ENCODE data around the gene RNASEH2B.
A peak's percentile ranks its signal among the peaks of the same experiment; 100 is the strongest.

The RNASEH2B gene

DNA sequence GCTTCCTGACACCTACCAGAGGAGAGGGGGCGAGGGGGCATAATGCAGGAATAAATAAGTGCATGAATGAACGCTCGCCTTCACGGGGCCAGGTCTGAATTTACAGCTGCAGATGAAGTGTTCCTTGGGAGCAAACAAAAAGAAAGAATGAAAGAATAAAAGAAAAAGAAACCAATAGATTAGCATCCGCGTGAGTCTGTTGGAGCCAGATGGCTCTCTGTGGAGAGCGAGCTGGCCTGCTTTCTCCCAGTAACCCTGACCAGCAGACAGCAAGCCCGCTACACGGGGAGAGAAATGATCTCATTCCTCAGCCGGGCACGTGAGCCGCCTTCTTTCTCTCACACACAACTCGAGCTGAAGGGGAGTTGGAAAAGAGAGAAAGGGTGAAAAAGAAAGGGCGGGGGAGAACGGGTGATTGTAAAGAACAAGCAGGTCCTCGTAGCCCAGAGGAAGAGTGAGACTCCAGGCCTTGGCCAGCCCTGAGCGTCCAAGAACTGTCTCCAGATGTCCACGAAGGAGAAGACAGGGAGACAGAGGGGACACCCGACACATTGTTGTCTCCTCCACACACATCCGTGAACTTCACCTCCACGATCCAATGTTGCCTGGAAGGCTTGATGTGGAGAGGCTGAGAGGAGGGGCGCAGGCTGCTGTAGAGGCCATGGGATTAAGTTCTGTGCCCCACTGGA, 81.4 kb downstream of the RNASEH2B start:
- no peak for DNase-seq (ENCODE audit: extremely low read depth, insufficient read length)
- H3K36me3 ChIP-seq (ENCODE audit: control insufficient read depth, insufficient read depth, low read length): no peaks in the 10 kb centered on the region
- H3K27me3 ChIP-seq (replicated peaks; ENCODE audit: control insufficient read depth, insufficient read depth, low read length): no peaks in the 10 kb centered on the region
- H3K4me3 ChIP-seq (replicated peaks; ENCODE audit: low read depth, low read length): no peak overlapping the region
- TF ChIP-seq, protein P1, sequence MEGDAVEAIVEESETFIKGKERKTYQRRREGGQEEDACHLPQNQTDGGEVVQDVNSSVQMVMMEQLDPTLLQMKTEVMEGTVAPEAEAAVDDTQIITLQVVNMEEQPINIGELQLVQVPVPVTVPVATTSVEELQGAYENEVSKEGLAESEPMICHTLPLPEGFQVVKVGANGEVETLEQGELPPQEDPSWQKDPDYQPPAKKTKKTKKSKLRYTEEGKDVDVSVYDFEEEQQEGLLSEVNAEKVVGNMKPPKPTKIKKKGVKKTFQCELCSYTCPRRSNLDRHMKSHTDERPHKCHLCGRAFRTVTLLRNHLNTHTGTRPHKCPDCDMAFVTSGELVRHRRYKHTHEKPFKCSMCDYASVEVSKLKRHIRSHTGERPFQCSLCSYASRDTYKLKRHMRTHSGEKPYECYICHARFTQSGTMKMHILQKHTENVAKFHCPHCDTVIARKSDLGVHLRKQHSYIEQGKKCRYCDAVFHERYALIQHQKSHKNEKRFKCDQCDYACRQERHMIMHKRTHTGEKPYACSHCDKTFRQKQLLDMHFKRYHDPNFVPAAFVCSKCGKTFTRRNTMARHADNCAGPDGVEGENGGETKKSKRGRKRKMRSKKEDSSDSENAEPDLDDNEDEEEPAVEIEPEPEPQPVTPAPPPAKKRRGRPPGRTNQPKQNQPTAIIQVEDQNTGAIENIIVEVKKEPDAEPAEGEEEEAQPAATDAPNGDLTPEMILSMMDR (IDR thresholded peaks at IDR 0.05; ENCODE audit: insufficient read depth, low read length, poor library complexity, severe bottlenecking): no peak

DNA sequence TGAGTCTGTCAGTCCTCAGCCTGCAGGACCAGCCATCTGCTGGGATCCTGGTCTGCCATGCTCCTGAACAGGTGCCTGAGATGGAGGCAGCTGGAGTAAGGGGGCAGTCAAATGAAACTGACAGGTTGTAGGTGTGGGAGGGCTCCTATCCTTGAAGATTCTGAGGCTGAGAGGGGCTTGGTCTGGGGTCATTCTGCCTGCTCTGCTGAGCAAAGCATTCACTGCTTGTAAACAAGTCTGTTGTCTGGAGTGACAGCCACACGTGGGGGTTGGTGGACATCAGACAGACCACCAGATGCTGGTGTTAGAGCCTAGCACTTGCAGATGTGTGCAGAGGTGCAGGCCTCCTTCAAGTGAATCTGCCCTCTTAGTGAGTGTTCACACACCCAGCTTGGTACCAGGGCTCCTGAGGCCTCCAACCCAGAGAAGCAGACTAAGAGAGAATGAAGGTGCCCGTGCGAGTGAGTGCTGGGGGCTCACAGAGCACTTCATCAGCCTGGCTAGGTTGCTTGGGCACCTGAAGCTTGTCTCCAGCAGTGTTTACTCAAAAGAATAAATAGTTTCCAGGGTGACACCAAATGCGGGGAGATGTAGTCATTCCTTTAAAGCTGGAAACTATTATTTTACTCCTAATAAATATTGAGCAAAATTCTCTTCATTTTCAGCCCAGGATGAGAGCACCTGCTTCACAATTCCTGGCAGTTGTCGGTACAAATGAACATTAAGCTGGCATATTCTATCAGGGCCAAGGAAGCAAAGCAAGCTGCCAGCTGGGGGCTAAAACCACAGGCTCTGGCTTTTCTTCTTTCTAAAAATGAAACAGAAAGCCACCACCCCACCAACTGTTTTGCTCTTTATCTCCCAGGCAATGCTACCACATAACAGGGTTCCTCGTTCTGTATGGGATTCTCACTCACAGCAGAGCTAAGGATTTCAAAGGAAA, 82.3 kb downstream of the RNASEH2B start:
- Histone ChIP-seq H3K36me3 (ENCODE audit: control insufficient read depth, insufficient read depth, low read length) (no peaks in the 10 kb centered on the region), H3K27me3 (replicated peaks; ENCODE audit: control insufficient read depth, insufficient read depth, low read length) (no peaks in the 10 kb centered on the region), H3K4me3 (replicated peaks; ENCODE audit: low read depth, low read length) (no peak overlapping the region)
- peak; percentile 17 for DNase-seq (ENCODE audit: extremely low read depth, insufficient read length)
- TF ChIP-seq, protein P1 (IDR thresholded peaks at IDR 0.05; ENCODE audit: insufficient read depth, low read length, poor library complexity, severe bottlenecking): no peak

DNA sequence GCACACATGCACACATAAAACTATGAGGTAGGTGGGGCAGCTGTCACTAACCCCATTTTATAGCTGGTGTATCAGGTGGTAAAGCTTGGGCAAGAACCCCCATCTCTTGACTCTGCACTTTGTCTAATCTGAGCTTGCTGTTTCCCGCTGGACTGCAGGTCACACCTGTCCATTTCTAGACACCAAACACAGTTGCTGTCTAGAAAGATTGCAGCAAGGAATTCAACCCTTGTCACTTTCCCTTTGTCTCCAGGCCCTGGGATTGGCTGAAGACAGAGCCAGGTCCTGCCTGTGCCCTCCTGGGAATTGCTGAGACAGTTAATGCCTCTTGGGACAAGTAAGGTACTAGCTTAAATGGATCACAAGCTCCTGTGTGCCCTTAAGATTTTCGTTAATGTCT, 83.8 kb downstream of the RNASEH2B start:
- DNase-seq (ENCODE audit: extremely low read depth, insufficient read length): no peak
- Histone ChIP-seq H3K36me3 (ENCODE audit: control insufficient read depth, insufficient read depth, low read length) (no peaks in the 10 kb centered on the region), H3K4me3 (replicated peaks; ENCODE audit: low read depth, low read length) (no peak overlapping the region), H3K27me3 (replicated peaks; ENCODE audit: control insufficient read depth, insufficient read depth, low read length) (no peaks in the 10 kb centered on the region)
- TF ChIP-seq, protein P1 (IDR thresholded peaks at IDR 0.05; ENCODE audit: insufficient read depth, low read length, poor library complexity, severe bottlenecking): no peak

DNA sequence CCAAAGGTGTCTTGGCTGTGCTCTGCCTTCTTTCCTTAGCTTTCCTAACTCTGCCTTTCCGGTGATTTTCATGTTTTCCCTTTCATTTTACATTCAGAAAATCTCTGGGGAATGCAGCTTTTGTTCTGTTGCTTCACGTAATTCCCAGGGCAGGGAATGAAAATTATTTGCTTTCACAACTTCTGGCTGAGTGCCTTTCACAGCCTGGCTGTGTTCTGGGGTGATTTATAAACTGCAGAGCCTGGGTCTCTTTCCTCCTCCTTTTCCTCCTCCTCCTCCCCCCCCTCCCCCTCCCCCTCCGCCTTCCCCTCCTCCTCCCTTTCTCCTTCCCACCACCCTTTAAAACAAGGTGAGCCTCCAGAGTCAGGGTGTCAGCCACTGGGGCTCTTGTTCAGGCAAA, 84.3 kb downstream of the RNASEH2B start:
- no peak overlapping the region for H3K4me3 ChIP-seq (replicated peaks; ENCODE audit: low read depth, low read length)
- H3K36me3 ChIP-seq (ENCODE audit: control insufficient read depth, insufficient read depth, low read length): no peaks in the 10 kb centered on the region
- no peak for DNase-seq (ENCODE audit: extremely low read depth, insufficient read length)
- H3K27me3 ChIP-seq (replicated peaks; ENCODE audit: control insufficient read depth, insufficient read depth, low read length): no peaks in the 10 kb centered on the region
- TF ChIP-seq, protein P1 (IDR thresholded peaks at IDR 0.05; ENCODE audit: insufficient read depth, low read length, poor library complexity, severe bottlenecking): no peak

DNA sequence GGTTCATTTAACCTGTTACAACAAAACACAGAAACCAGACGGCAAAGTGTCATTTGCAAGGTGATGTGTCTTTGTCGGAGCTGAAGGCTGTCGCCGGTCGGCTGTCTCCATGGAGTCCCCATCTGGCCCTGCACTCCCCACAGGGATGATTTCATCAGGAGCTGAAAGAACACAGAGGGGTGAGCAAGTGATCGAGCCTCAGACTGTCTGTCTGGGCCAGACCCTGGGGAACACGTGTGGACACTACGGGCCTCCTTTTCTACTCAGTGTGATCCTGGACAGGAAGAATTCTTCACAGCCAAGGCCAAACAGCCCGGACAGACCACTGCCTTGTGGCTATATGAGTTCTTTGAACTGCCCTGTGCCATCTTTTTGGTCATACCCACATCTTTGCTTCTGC, 85.1 kb downstream of the RNASEH2B start:
- DNase-seq (ENCODE audit: extremely low read depth, insufficient read length): no peak
- H3K27me3 ChIP-seq (replicated peaks; ENCODE audit: control insufficient read depth, insufficient read depth, low read length): peaks cover 2% of the 10 kb centered on the region; the same call in 1 of the 2 replicates
- TF ChIP-seq, protein P1 (IDR thresholded peaks at IDR 0.05; ENCODE audit: insufficient read depth, low read length, poor library complexity, severe bottlenecking): no peak
- no peak overlapping the region for H3K4me3 ChIP-seq (replicated peaks; ENCODE audit: low read depth, low read length)
- no peaks in the 10 kb centered on the region for H3K36me3 ChIP-seq (ENCODE audit: control insufficient read depth, insufficient read depth, low read length)
